GM12875 (cell line): ENCODE results near the gene OTOR.

Experiments
- H3K4me3 ChIP-seq: one replicate; pipeline ENCODE4 v1.5.1; 2011; ENCODE audit warnings: low read depth, low read length, control low read depth
- CTCF ChIP-seq: IDR thresholded peaks from 2 replicates; pipeline ENCODE4 v1.5.1; 2011; ENCODE audit warnings: low read depth, mild to moderate bottlenecking, control low read depth, inconsistent platforms, low read length, moderate library complexity, borderline replicate concordance; ENCODE audit not compliant: insufficient read depth

OTOR gene

DNA sequence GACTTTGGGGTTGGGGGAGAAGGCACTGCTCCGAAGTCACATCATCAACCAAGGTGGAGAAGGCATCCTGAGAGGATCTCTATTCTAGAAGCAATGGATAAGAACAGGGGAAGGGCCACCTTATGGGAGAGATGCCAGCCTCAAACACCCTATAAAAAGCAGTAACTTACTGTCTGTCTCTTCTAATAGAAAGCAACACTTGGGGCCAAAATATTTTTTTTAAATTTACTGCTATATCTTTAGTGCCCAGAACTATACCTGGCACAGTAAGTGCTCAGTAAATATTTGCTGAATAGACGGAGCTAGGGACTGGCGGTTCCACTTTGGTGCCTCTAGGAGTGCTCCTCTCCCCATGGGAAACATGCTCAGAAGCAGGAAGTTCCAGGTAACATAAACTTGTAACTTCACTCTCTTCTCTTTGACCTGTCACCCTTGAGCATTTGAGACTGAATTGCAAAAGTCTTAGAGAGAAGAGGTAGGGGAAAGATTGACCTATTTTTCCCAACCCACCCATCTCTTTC, 807 bp upstream of the OTOR start:
- no peak overlapping the region for H3K4me3 ChIP-seq
- no peak for TF ChIP-seq CTCF

DNA sequence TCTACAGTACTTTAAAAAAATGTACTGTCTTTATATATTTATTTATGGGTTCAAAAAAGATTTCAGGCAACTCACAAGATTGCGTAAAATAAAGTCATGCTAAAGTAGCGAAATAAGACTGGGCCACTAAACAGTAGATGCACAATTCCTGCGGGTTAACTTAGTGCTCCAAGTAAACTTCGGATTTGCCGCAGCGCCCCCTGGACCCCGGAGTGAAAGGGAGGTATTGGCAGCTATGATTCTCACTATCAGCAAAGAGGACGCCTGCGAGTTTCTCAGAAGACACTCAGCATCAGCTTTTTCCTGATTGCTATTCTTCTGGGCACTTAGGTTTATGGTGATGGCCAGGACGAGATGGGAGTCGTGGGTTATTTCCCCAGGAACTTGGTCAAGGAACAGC, 1.4 kb downstream of the OTOR start:
- TF ChIP-seq CTCF, result no peak
- H3K4me3 ChIP-seq, result no peak overlapping the region

DNA sequence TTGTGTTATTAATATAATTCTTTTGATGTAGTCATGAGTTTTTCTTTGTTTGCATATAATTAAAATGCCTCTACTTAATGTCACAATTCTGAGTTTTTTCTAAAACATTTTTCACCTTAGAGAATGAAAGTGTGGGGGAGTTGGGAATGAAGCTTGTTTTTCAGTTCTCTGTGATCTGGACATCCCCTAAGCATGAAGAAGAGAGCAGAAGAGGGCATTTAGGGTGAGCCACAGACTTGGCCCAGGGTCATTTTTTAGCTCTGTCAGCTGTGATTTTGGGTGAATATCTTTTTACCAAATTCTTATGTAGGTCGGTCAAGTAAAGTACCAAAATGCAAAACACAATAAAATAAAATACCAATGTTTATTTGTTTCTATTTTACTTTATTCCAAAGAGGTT, 3.9 kb downstream of the OTOR start:
- no peak overlapping the region for H3K4me3 ChIP-seq

DNA sequence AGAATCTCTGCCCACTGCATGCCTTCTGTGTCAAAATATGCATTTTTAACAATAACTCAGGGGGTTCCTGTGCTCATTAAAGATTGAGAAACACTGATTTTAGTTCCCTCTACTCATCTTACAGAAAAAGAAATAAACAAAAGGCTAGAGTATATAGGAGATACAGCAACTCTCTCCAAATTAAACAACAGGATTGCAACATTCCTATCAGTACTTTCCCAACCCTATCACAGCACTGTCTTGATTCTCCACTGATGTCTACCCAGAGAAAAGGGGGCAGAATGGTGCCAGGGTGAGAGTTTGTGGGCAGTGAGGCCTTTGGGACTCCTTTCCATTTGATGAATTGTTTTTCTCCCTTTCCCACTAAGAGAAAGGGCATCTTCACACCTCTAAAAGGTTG, 4.7 kb downstream of the OTOR start:
- no peak overlapping the region for H3K4me3 ChIP-seq
- TF ChIP-seq CTCF, result no peak

More for the DNA sequence above, 3.9 kb downstream of the OTOR start:
- TF ChIP-seq CTCF, result no peak

DNA sequence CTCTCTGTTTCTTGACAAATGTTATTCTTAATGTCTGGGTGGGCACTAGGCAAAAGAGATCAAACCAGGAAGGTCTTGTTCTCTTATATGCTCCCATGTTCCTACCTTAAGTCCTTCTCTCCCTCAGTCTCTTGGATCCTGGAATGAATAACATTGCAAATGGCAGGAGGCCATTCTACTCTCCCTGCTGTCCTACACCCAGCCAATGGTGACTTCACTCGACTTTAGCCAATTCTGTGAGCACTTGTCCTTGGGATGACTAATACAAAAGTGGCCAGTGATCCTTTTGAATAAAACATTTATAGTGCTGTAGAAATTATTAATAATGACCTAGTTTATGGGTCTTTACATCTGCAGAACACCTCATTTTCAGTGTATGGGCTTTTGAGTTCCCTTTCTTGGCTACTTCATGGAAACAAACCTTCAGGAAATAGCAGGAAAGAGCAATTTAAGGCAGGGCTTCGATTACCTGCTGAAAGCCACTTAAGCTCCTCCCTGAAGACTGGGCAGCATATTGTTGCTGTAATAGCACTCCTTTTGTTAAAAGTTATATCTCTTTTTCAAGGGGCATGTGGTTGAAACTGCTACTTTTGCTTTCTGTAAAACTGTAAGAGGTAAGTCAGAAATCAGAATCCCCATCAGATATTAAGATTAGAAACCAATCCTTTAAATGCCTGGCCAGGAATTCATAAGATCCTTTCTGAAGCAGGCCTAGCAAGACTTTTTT, 10.5 kb downstream of the OTOR start:
- no peak overlapping the region for H3K4me3 ChIP-seq
- TF ChIP-seq CTCF, result no peak

DNA sequence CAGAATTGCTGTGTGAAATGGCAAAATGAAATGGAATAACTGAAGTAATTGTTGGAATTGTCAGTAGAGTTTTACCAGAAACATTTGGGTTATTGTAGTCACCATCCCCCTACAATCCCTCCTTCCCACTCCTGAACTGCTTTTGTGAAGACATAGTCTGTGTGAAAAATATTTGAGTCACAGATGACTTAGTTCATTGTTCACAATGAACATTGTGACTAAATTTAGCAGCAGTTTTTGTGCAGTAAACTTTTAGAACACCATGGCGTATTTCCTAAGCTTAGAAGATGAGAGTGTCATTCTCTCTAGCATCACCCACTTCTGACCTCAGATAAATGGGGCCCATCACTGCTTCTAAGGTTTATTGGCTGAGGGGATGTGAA, 11.0 kb downstream of the OTOR start:
- no peak overlapping the region for H3K4me3 ChIP-seq
- TF ChIP-seq CTCF, result no peak
